GM18526 (cell line): Measurements from ENCODE around the gene MTFMT.
A peak's percentile ranks its signal among the peaks of the same experiment; 100 is the strongest.

Experiments
- POLR2A ChIP-seq: IDR thresholded peaks from 3 replicates; pipeline ENCODE4 v1.6.1; 2011; ENCODE audit not compliant: insufficient read length; ENCODE audit errors: extremely low read depth

Gene MTFMT

GRCh38 chr15:65028921-65029735, at the start of gene MTFMT:
MTFMT (minus strand) TSS chr15:65029639; CDS start chr15:65029613, 26 bp downstream.
- peak; percentile 93 for TF ChIP-seq POLR2A

- no peak for TF ChIP-seq POLR2A
Observed at GRCh38 chr15:65077981-65078352, 48.5 kb upstream of the MTFMT start.

DNA sequence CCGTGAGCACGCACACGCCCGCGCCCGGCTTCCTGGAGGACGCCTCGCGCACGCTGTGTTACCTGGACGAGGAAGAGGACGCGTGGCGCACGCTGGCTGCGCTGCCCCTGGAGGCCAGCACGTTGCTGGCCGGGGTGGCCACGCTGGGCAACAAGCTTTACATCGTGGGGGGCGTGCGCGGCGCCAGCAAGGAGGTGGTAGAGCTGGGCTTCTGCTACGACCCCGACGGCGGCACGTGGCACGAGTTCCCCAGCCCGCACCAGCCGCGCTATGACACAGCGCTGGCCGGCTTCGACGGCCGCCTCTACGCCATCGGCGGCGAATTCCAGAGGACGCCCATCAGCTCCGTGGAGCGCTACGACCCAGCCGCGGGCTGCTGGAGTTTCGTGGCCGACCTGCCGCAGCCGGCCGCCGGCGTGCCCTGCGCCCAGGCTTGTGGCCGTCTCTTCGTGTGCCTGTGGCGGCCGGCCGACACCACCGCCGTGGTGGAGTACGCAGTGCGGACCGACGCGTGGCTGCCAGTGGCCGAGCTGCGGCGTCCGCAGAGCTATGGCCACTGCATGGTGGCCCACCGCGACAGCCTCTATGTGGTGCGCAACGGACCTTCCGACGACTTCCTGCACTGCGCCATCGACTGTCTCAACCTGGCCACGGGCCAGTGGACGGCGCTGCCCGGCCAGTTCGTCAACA, 48.0 kb upstream of the MTFMT start:
- no peak for TF ChIP-seq POLR2A

DNA sequence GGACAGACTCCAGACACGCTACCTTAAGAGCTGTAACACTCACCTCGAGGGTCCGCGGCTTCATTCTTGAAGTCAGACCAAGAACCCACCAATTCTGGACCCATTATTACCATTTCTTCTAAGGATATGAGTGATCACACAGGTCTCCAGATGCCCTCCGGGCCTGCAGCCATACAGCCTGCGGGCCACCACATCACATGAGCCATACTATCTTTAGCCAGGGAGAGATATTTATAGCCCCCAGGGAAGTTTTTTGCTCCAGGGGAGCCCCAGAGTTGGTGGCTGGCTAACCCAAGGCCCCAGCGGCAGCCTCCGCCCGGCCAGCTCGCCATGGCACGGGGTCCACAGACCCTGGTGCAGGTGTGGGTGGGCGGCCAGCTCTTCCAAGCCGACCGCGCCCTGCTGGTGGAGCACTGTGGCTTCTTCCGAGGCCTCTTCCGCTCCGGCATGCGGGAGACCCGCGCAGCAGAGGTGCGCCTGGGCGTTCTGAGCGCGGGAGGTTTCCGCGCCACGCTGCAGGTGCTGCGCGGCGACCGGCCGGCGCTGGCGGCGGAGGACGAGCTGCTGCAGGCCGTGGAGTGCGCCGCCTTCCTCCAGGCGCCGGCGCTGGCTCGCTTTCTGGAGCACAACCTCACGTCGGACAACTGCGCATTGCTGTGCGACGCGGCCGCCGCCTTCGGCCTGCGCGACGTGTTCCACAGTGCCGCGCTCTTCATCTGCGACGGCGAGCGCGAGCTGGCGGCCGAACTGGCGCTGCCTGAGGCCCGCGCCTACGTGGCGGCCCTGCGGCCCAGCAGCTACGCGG, 47.2 kb upstream of the MTFMT start, which contains the start of gene KBTBD13:
Gene KBTBD13, plus strand, starts transcription at position 261 of the 805 bp plus-strand sequence. Its CDS starts 70 bp downstream, at position 331.
- TF ChIP-seq POLR2A = no peak

DNA sequence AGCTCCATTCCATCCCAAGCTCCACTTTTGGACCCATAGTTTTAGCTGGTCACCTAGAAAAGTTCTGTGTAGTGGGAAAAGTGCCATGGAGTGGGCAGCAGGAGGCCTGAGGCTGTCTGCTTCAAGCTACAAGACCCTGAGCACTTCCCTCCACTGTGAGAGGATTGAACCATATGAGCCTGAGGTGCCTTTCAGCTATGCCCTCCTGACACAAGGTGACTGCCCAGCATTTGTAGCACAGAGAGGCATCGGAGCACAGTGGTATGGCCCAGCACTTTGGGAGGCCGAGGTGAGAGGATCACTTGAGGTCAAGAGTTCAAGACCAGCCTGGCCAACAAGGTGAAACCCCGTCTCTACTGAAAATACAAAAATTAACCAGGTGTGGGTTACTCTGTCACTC, 43.2 kb upstream of the MTFMT start:
- TF ChIP-seq POLR2A = no peak

DNA sequence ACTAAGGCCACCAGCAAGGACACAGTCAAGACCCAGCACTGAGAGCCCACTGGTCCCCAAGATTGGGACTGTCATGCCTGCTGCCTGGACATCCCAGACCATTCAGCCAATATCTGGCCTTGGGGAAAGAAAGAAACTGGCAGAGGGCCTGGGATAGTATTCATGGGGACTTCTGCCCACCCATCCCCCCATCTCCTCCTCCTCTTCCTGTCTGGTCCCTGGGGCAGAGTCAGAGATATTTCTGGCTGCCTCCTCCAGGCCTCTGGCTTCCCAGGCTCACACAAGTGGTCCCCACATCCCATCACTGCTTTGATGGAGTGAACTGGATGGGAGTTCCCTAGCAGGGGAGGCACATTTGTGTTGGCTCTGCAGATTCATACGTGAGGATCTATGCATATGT, 42.6 kb upstream of the MTFMT start:
- no peak for TF ChIP-seq POLR2A

- no peak for TF ChIP-seq POLR2A
Observed at GRCh38 chr15:65071381-65071811, 42.0 kb upstream of the MTFMT start.

DNA sequence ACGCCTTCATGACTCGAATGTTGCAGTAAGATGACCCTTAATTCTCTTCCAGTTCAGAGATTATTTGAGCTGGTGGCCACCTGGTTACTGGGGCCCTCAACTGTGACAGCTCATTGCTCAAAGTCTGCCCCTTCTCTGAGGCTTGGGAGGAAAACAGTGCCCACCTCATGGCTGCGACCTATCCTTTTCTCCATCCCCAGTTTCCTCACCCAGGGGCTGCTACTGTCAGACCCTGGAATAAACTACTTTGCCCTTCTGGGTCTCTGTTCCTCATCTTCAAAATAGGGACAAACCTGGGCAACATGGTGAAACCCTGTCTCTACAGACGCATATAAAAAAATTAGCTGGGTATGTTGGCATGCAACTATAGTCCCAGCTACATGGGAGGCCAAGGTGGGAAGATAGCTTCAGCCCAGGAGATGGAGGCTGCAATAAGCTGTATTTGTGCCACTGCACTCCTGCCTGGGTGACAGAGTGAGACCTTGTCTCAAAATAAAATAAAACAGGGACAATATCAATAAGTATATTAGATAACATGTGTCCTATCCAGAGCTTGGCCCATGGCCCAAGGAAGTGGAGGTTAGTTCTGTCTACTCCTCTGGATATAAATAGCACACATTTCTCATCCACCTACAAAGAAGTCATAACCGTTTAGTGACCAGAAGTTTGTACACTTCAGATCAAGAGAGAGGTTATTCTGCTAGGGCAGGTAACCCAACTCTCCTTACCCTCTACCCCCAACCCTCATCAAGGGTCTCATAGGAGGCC, 40.5 kb upstream of the MTFMT start:
- no peak for TF ChIP-seq POLR2A

DNA sequence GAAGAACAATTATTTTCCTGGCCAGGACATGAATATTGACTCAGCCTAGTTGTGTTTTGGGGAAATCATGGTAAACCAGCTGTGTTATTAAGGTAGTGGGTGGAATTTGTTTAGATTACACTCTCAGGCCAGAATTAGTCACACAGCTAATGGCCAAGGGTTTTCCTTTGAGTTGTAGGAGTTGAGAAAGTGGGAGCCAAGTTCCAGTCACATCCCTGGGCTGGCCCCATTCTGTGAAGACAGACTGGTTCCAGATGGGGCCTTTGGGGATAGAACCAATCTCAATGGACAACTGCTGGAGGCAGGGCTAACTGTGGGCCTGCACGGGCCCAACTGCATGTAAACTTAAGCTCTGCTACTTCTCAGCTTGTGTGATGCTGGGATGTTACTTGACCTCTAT, 39.7 kb upstream of the MTFMT start:
- TF ChIP-seq POLR2A = no peak

DNA sequence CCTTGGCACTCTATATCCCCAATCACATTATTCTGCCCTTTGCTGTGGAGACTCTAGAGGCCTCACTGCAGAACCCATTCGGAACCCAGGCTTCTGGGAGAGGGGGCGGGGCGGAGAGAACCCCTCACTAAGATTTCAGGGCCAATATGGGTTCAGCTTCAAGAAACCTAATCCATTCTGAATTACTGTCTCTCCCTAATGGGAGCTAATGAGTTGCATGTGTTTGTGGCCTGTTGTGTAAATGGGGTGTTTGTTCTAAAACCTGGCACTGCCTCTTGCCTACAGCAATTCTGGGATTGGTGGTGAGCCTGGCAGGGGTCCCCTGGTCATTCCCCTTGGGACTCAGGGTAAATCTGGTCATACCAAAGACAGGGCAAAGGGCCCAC, 39.0 kb upstream of the MTFMT start:
- no peak for TF ChIP-seq POLR2A

DNA sequence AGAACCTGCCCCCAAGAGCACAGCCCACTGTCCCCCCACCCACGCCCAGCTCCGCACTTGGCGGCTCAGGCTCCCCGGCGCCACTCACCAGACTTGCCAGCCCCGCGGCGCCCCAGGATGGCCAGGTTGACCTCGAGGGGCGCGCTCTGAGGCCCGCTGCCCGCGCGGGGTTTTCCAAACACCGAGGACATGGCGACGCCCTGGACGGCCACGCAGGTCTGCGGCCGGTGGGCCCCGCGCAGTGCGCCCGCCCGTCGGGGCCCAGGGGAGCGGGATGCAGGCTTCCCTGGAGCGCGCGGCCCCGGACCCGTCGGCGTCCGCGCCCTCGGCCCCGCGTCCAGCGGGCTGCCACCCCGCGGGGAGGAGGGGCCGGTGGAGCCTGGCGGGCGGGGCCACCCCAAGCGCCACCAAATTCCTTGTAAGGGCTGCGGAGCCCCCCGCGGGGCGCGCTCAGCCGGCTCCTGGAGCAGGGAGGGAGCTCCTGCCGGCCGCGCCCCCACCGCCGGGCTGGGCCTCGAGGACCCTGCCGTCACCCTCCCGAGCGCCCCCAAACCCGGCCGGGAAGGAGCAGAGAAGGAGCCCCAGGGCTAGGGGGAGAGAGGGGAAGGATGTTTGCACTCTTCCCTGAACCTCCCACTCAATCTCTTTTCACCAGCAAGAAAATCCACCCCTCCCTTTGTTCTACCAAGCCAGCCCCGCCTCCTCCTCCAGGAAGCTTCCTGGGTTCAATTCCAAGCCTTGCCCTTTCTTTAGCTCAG, 38.4 kb upstream of the MTFMT start, which contains the start of gene RASL12:
Gene RASL12, minus strand, starts transcription at position 347 of the 758 bp plus-strand sequence. Its CDS starts 156 bp downstream, at position 191.
- no peak for TF ChIP-seq POLR2A

GRCh38 chr15:65067317-65067644, 37.8 kb upstream of the MTFMT start:
- no peak for TF ChIP-seq POLR2A

- TF ChIP-seq POLR2A = no peak
Observed at GRCh38 chr15:65066635-65067316, 37.3 kb upstream of the MTFMT start.

- TF ChIP-seq POLR2A = no peak
Observed at GRCh38 chr15:65066001-65066634, 36.7 kb upstream of the MTFMT start.

GRCh38 chr15:65062726-65063125, 33.3 kb upstream of the MTFMT start:
- no peak for TF ChIP-seq POLR2A
